H9 (cell line): ENCODE data around the gene CEP164. TPM values are rescaled to one million over a fixed set of nuclear protein-coding genes. Genes with fewer than 3 reads are reported as not detected.

Experiments used
- DNase-seq: peaks from one replicate; pipeline ENCODE4 v3.0.0-alpha.2; 2017
- H2AFZ ChIP-seq: one replicate; pipeline ENCODE4 v1.6.1; 2013; ENCODE audit warnings: mild to moderate bottlenecking, low read length, control low read depth, moderate library complexity
- H2AK5ac ChIP-seq: 2 replicates; pipeline ENCODE4 v1.6.1; 2013; ENCODE audit warnings: low read length, control low read depth, mixed read lengths; ENCODE audit not compliant: insufficient read length
- H2BK120ac ChIP-seq: one replicate; pipeline ENCODE4 v1.6.1; 2013; ENCODE audit warnings: low read depth, mild to moderate bottlenecking, low read length, control low read depth, inconsistent platforms; ENCODE audit not compliant: poor library complexity, severe bottlenecking
- H2BK12ac ChIP-seq: 2 replicates; pipeline ENCODE4 v1.6.1; 2013; ENCODE audit warnings: low read length, control low read depth, mixed read lengths, low read depth; ENCODE audit not compliant: insufficient read length
- H2BK15ac ChIP-seq: 2 replicates; pipeline ENCODE4 v1.6.1; 2013; ENCODE audit warnings: low read depth, low read length, control low read depth
- H2BK20ac ChIP-seq: one replicate; pipeline ENCODE4 v1.6.1; 2013; ENCODE audit warnings: low read depth, mild to moderate bottlenecking, low read length, control low read depth, inconsistent platforms; ENCODE audit not compliant: poor library complexity, severe bottlenecking
- H2BK5ac ChIP-seq: 2 replicates; pipeline ENCODE4 v1.6.1; 2013; ENCODE audit warnings: low read length, control low read depth, mixed read lengths; ENCODE audit not compliant: insufficient read length
- H3K14ac ChIP-seq: 2 replicates; pipeline ENCODE4 v1.6.1; 2013; ENCODE audit warnings: low read length, control low read depth; ENCODE audit not compliant: insufficient read depth
- H3K18ac ChIP-seq: 2 replicates; pipeline ENCODE4 v1.6.1; 2013; ENCODE audit warnings: low read depth, mild to moderate bottlenecking, mixed read lengths, low read length, control low read depth; ENCODE audit not compliant: insufficient read length
- H3K23ac ChIP-seq: 2 replicates; pipeline ENCODE4 v1.6.1; 2013; ENCODE audit warnings: low read length, control low read depth, mixed read lengths, low read depth; ENCODE audit not compliant: insufficient read length
- H3K23me2 ChIP-seq: 2 replicates; pipeline ENCODE4 v1.6.1; 2013; ENCODE audit warnings: low read depth, mild to moderate bottlenecking, mixed read lengths, low read length, control low read depth; ENCODE audit not compliant: insufficient read length, poor library complexity, severe bottlenecking
- H3K27ac ChIP-seq: 2 replicates; pipeline ENCODE4 v1.5.1; 2013; ENCODE audit warnings: low read length, control low read depth, mixed read lengths, low read depth; ENCODE audit not compliant: insufficient read length
- H3K27me3 ChIP-seq: 2 replicates; pipeline ENCODE4 v1.6.1; 2013; ENCODE audit warnings: low read length, control low read depth, inconsistent platforms; ENCODE audit not compliant: insufficient read depth
- H3K4ac ChIP-seq: 2 replicates; pipeline ENCODE4 v1.6.1; 2013; ENCODE audit warnings: low read depth, mild to moderate bottlenecking, control low read depth, inconsistent platforms, low read length, moderate library complexity
- H3K4me1 ChIP-seq: 2 replicates; pipeline ENCODE4 v1.6.1; 2013; ENCODE audit warnings: low read length, control low read depth, inconsistent platforms; ENCODE audit not compliant: insufficient read depth
- H3K4me2 ChIP-seq: 2 replicates; pipeline ENCODE4 v1.6.1; 2013; ENCODE audit warnings: low read length, control low read depth, mixed read lengths; ENCODE audit not compliant: insufficient read length, insufficient read depth
- H3K56ac ChIP-seq: 2 replicates; pipeline ENCODE4 v1.6.1; 2013; ENCODE audit warnings: low read depth, mild to moderate bottlenecking, mixed read lengths, low read length, control low read depth; ENCODE audit not compliant: insufficient read length
- H3K79me1 ChIP-seq: 2 replicates; pipeline ENCODE4 v1.6.1; 2013; ENCODE audit warnings: low read depth, mild to moderate bottlenecking, moderate library complexity, low read length, control low read depth, inconsistent platforms; ENCODE audit not compliant: insufficient read depth, poor library complexity, severe bottlenecking
- H3K79me2 ChIP-seq: 2 replicates; pipeline ENCODE4 v1.6.1; 2013; ENCODE audit warnings: low read length, control low read depth, inconsistent platforms; ENCODE audit not compliant: insufficient read depth
- H3K9ac ChIP-seq: 2 replicates; pipeline ENCODE4 v1.6.1; 2013; ENCODE audit warnings: low read length, control low read depth, mixed read lengths; ENCODE audit not compliant: insufficient read length; ENCODE audit errors: extremely low read depth
- H3K9me3 ChIP-seq: one replicate; pipeline ENCODE4 v1.6.1; 2013; ENCODE audit warnings: low read depth, low read length, inconsistent platforms; ENCODE audit not compliant: control insufficient read depth
- H3T11ph ChIP-seq: one replicate; pipeline ENCODE4 v1.6.1; 2013; ENCODE audit warnings: mild to moderate bottlenecking, low read length, control low read depth, inconsistent platforms
- H4K20me1 ChIP-seq: one replicate; pipeline ENCODE4 v1.6.1; 2013; ENCODE audit not compliant: control insufficient read depth, insufficient read length, insufficient read depth
- H4K5ac ChIP-seq: 2 replicates; pipeline ENCODE4 v1.6.1; 2013; ENCODE audit warnings: low read depth, mild to moderate bottlenecking, mixed read lengths, low read length, control low read depth; ENCODE audit not compliant: insufficient read length
- H4K8ac ChIP-seq: replicated peaks from 2 replicates; pipeline ENCODE4 v1.6.1; 2013; ENCODE audit warnings: low read length, control low read depth, mixed read lengths, low read depth; ENCODE audit not compliant: insufficient read length
- H4K91ac ChIP-seq: 2 replicates; pipeline ENCODE4 v1.6.1; 2013; ENCODE audit warnings: low read depth, mild to moderate bottlenecking, moderate library complexity, mixed read lengths, low read length, control low read depth; ENCODE audit not compliant: insufficient read length
- H3K27ac Mint-ChIP-seq, 3 experiments: 2 replicates in 2 of 3; 3 replicates in 1 of 3; pipeline ENCODE4 v1.8.0; 2020 to 2021; ENCODE audit warnings: mixed read lengths in 3 of 3, mild to moderate bottlenecking in 1 of 3, moderate library complexity in 1 of 3
- H3K27me3 Mint-ChIP-seq: 2 replicates; pipeline ENCODE4 v1.8.0; 2021; ENCODE audit warnings: low read depth, mild to moderate bottlenecking, moderate library complexity, mixed read lengths
- H3K36me3 Mint-ChIP-seq, 3 experiments: 2 replicates in 2 of 3; 3 replicates in 1 of 3; pipeline ENCODE4 v1.8.0; 2020 to 2021; ENCODE audit warnings: low read depth in 3 of 3, mixed read lengths in 3 of 3; ENCODE audit not compliant: insufficient read depth in 1 of 3
- H3K4me1 Mint-ChIP-seq, 2 experiments: 2 replicates each; pipeline ENCODE4 v1.8.0; 2020; ENCODE audit warnings: mixed read lengths in 2 of 2
- H3K4me3 Mint-ChIP-seq, 2 experiments: 2 replicates in 1 of 2; 3 replicates in 1 of 2; pipeline ENCODE4 v1.8.0; 2020 to 2021; ENCODE audit warnings: mild to moderate bottlenecking in 2 of 2, mixed read lengths in 2 of 2, moderate library complexity in 1 of 2
- H3K9me3 Mint-ChIP-seq, 2 experiments: 2 replicates in 1 of 2; 3 replicates in 1 of 2; pipeline ENCODE4 v1.8.0; 2020; ENCODE audit warnings: mild to moderate bottlenecking in 2 of 2, mixed read lengths in 2 of 2, moderate library complexity in 1 of 2
- WGBS: extraction: QIAGEN DNeasy Blood & Tissue Kit; methylation state at CpG from one replicate; pipeline ENCODE4 v1.1.7; 2013; ENCODE audit warnings: missing lambda C conversion rate, low lambda C conversion rate, mixed read lengths; ENCODE audit not compliant: insufficient read length; ENCODE audit errors: extremely low coverage; 5-methylcytosine and 5-hydroxymethylcytosine counted together
- long read RNA-seq: library from polyadenylated mRNA; unstranded; transcript quantifications from one replicate; pipeline ENCODE4 v2.0.0, GENCODE V29; 2020
- total RNA-seq: library from RNA; stranded (reverse); gene quantifications from 2 replicates; pipeline ENCODE4 v1.2.1, GENCODE V29; 2021
- TF ChIP-seq, protein P1 (sequence below): fragments of 200-600 bp; sonication (generic); conservative IDR thresholded peaks from 3 replicates; pipeline ENCODE4 v1.8.0; 2021; ENCODE audit warnings: antibody characterized with exemption, mild to moderate bottlenecking

CEP164 gene
- 20.7 and 24.9 TPM in 2 replicates for total RNA-seq
- long read RNA-seq, partial matches to known transcripts: 2 of 11 reads
- long read RNA-seq, other reads (novel, unspliced or antisense): 6 of 11 reads

DNA sequence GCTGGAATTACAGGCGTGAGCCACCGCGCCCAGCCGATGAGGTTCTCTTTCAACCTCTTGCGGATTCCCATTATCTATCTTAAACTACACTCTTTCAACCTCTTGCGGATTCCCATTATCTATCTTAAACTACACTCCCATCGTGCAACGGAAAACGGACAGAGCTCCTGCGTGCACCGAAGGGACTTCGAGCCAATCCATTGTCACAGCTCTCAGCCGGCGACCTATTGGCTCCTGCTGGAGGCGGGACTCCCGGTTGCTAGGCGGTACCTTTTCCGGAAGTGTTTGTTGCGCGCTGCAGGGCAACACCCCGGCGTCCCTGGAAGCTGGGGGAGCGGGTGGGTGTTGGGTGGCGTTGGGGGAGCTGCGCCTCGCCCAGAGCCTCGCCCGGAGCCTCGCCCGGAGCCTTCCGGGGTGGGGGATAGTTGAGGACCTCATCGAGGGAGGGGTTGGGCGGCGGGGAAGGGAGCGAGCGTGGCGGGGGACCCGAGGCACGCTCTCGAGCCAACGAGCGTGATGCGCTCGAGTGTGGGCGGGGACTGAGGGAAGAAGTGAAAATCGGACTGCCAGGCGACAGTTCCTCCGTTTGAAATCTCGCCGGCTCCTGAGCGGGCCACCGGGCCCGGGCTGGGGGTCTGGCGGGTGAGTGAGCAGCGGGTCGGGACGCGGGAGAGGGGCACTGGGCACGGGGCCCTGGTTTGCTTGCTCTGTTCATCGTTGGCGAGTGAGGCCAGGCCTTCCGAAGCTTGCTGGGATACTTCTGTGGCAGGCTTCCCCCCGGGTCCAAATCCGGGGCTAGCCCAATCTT, at the start of gene CEP164:
CEP164 (plus strand) TSS at position 288 of the 808 bp plus-strand sequence. CDS start 10,733 bp downstream, outside the sequence.
- H3K4me2 ChIP-seq: peak within 1 kb of the TSS; percentile 73
- H3K4ac ChIP-seq: no peak within 1 kb of the TSS
- no peak within 1 kb of the TSS for H2BK120ac ChIP-seq
- H3T11ph ChIP-seq: no peak within 1 kb of the TSS
- H3K4me1 Mint-ChIP-seq: no peaks in the 10 kb centered on the region
- H3K27me3 Mint-ChIP-seq: no peaks in the 10 kb centered on the region
- no peak within 1 kb of the TSS for H2BK15ac ChIP-seq
- H3K18ac ChIP-seq: peak within 1 kb of the TSS; percentile 81
- H3K23me2 ChIP-seq: peaks cover 6% of the 10 kb centered on the region
- H2AK5ac ChIP-seq: no peak within 1 kb of the TSS
- H3K36me3 Mint-ChIP-seq: no peaks in the 10 kb centered on the region
- peak within 1 kb of the TSS; percentile 16 for H3K9ac ChIP-seq
- no peaks in the 10 kb centered on the region for H3K79me1 ChIP-seq
- H3K9me3 Mint-ChIP-seq: no peaks in the 10 kb centered on the region; a peak in 1 of 5 replicates
- H3K27ac Mint-ChIP-seq: peak within 1 kb of the TSS in 1 of 3 experiments; percentile 11; a peak in 1 of 7 replicates
- no peak within 1 kb of the TSS for H2BK12ac ChIP-seq
- H2AFZ ChIP-seq: no peak within 1 kb of the TSS
- peak; percentile 98 for DNase-seq
- no peak within 1 kb of the TSS for H4K8ac ChIP-seq
- H3K9me3 ChIP-seq: no peaks in the 10 kb centered on the region
- H3K79me2 ChIP-seq: no peaks in the 10 kb centered on the region; the same call in 1 of the 2 replicates
- no peak within 1 kb of the TSS for H2BK20ac ChIP-seq
- H3K56ac ChIP-seq: no peak within 1 kb of the TSS
- H2BK5ac ChIP-seq: no peak within 1 kb of the TSS
- WGBS: no CpG with 5 or more reads among the region's 64 CpGs
- H3K23ac ChIP-seq: no peak within 1 kb of the TSS
- H3K4me1 ChIP-seq: no peaks in the 10 kb centered on the region
- no peak within 1 kb of the TSS for H4K5ac ChIP-seq
- no peaks in the 10 kb centered on the region for H4K20me1 ChIP-seq
- H4K91ac ChIP-seq: no peak within 1 kb of the TSS
- peak within 1 kb of the TSS; percentile 50; the same call in 1 of the 2 replicates for H3K14ac ChIP-seq
- TF ChIP-seq, protein P1, sequence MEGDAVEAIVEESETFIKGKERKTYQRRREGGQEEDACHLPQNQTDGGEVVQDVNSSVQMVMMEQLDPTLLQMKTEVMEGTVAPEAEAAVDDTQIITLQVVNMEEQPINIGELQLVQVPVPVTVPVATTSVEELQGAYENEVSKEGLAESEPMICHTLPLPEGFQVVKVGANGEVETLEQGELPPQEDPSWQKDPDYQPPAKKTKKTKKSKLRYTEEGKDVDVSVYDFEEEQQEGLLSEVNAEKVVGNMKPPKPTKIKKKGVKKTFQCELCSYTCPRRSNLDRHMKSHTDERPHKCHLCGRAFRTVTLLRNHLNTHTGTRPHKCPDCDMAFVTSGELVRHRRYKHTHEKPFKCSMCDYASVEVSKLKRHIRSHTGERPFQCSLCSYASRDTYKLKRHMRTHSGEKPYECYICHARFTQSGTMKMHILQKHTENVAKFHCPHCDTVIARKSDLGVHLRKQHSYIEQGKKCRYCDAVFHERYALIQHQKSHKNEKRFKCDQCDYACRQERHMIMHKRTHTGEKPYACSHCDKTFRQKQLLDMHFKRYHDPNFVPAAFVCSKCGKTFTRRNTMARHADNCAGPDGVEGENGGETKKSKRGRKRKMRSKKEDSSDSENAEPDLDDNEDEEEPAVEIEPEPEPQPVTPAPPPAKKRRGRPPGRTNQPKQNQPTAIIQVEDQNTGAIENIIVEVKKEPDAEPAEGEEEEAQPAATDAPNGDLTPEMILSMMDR: no peak
- H3K27ac ChIP-seq: no peak within 1 kb of the TSS
- H3K27me3 ChIP-seq: no peaks in the 10 kb centered on the region
- peak within 1 kb of the TSS in 1 of 2 experiments; percentile 31; a peak in 2 of 5 replicates for H3K4me3 Mint-ChIP-seq
